ENCODE data around the gene TTF2.

GRCh38 chr1:117026361-117026760 is 33.8 kb upstream of the TTF2 start:
- TF ChIP-seq CTCF (IDR thresholded peaks at IDR 0.05) (no peak), EZH2 (IDR thresholded peaks at IDR 0.05) (no peak)
